Keratinocyte (primary cell): ENCODE results near the gene SERTAD2.

Experiments used
- CTCF ChIP-seq, 3 experiments: IDR thresholded peaks in 1 of 3; conservative IDR thresholded peaks in 1 of 3; optimal IDR thresholded peaks in 1 of 3; 2 replicates in 2 of 3; 3 replicates in 1 of 3; pipeline versions ENCODE3 to v1.5.1; 2011; ENCODE audit warnings: low read length in 3 of 3, mild to moderate bottlenecking in 3 of 3, moderate library complexity in 2 of 3, control low read depth in 1 of 3, inconsistent platforms in 1 of 3; ENCODE audit not compliant: insufficient read depth in 2 of 3; ENCODE audit errors: extremely low read depth in 1 of 3
- EZH2 ChIP-seq: IDR thresholded peaks from one replicate; pipeline ENCODE4 v1.6.1; 2012; ENCODE audit warnings: inconsistent platforms, mild to moderate bottlenecking, low read length, moderate library complexity

- no peak for TF ChIP-seq CTCF (optimal IDR thresholded peaks at IDR 0.05 in 1 of 3, IDR thresholded peaks at IDR 0.05 in 1 of 3, conservative IDR thresholded peaks at IDR 0.05 in 1 of 3; ENCODE audit: extremely low read depth in 1 of 3, insufficient read depth in 2 of 3, low read length in 3 of 3)
- TF ChIP-seq EZH2, result no peak
Measured at GRCh38 chr2:64598226-64598625, 55.5 kb downstream of the SERTAD2 start.
